Measurements from ENCODE around the gene STX1A.

The STX1A gene

DNA sequence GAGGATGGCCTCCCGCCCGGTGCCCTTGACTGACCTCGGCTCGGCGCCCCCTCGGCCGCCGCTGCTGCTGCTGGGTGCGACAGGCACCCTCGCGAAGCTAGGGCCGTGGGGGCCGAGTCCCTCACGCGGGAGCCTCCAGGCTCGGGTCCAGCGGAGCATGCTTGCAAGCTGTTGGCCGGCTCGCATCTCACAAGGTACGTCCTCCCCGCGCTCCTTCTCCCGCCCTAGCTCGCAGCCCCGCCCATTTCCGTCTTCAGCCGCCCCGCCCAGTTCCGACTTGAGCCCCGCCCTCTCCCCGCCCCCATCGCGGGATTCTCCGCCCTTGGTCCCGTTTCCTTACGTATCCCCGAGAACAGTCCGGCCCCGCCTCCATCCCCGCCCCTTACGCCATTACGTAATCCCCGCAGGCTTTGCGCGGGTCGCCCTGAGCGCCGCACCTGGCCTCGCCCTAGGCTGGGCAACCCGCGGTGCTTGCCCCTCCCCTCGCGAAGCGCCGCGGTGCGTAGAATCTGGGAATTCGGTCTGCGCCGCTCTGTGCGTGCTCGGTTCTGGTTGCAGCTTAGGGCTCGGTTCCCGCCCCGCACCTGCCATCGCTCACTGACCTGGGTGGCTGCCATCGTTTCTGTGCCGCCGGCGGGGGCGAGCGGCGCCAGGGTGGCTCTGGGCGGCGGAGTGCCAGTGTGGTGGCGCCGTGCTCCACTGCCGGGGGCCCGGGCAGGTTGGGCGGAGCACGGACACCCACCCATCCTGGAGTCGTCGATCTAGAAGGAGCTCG, 19.3 kb upstream of the STX1A start, which contains the start of gene ABHD11 (continued):
- TF ChIP-seq ZBTB48 (tag by site-specific recombination; IDR thresholded peaks at IDR 0.05) (peak; percentile 32; the same call in 1 of the 2 replicates), ZNF394 (tag by site-specific recombination; IDR thresholded peaks at IDR 0.05; ENCODE audit: borderline replicate concordance) (no peak), ZFP69B (tag by site-specific recombination; IDR thresholded peaks at IDR 0.05) (peak; percentile 2), ZNF473 (tag by site-specific recombination; IDR thresholded peaks at IDR 0.05) (no peak), ZNF433 (tag by site-specific recombination; IDR thresholded peaks at IDR 0.05; ENCODE audit: low read depth) (no peak), HOXD13 (CRISPR knock-in tag; IDR thresholded peaks at IDR 0.05; ENCODE audit: borderline replicate concordance) (no peak), ZNF658 (tag by site-specific recombination; IDR thresholded peaks at IDR 0.05) (no peak), ZNF610 (tag by site-specific recombination; IDR thresholded peaks at IDR 0.05; ENCODE audit: borderline replicate concordance) (no peak), ZNF549 (tag by site-specific recombination; IDR thresholded peaks at IDR 0.05) (no peak), ZSCAN30 (tag by site-specific recombination; IDR thresholded peaks at IDR 0.05) (0 out of 2 replicates have a peak, but pooled peaks have one; percentile 27), ZNF624 (tag by site-specific recombination; IDR thresholded peaks at IDR 0.05) (no peak), RBAK (tag by site-specific recombination; IDR thresholded peaks at IDR 0.05) (no peak), ZNF214 (tag by site-specific recombination; IDR thresholded peaks at IDR 0.05; ENCODE audit: borderline replicate concordance) (no peak), ZBTB8A (tag by site-specific recombination; IDR thresholded peaks at IDR 0.05) (peak; percentile 67), ZNF529 (tag by site-specific recombination; IDR thresholded peaks at IDR 0.05; ENCODE audit: insufficient replicate concordance) (no peak), ZNF2 (tag by site-specific recombination; IDR thresholded peaks at IDR 0.05) (peak; percentile 37), ZNF211 (tag by site-specific recombination; IDR thresholded peaks at IDR 0.05; ENCODE audit: low read depth) (no peak), ZNF148 (tag by site-specific recombination; IDR thresholded peaks at IDR 0.05; ENCODE audit: borderline replicate concordance) (no peak), ZNF426 (tag by site-specific recombination; IDR thresholded peaks at IDR 0.05) (no peak), ZNF677 (tag by site-specific recombination; IDR thresholded peaks at IDR 0.05) (no peak), SCRT1 (tag by site-specific recombination; IDR thresholded peaks at IDR 0.05; ENCODE audit: borderline replicate concordance) (no peak), ZNF280C (tag by site-specific recombination; IDR thresholded peaks at IDR 0.05) (no peak)
- TF ChIP-seq, protein P1, sequence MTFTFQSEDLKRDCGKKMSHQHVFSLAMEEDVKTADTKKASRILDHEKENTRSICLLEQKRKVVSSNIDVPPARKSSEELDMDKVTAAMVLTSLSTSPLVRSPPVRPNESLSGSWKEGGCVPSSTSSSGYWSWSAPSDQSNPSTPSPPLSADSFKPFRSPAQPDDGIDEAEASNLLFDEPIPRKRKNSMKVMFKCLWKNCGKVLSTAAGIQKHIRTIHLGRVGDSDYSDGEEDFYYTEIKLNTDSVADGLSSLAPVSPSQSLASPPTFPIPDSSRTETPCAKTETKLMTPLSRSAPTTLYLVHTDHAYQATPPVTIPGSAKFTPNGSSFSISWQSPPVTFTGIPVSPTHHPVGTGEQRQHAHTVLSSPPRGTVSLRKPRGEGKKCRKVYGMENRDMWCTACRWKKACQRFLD (tag by site-specific recombination; IDR thresholded peaks at IDR 0.05), result no peak
- TF ChIP-seq, protein P2, sequence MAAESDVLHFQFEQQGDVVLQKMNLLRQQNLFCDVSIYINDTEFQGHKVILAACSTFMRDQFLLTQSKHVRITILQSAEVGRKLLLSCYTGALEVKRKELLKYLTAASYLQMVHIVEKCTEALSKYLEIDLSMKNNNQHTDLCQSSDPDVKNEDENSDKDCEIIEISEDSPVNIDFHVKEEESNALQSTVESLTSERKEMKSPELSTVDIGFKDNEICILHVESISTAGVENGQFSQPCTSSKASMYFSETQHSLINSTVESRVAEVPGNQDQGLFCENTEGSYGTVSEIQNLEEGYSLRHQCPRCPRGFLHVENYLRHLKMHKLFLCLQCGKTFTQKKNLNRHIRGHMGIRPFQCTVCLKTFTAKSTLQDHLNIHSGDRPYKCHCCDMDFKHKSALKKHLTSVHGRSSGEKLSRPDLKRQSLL (tag by site-specific recombination; IDR thresholded peaks at IDR 0.05), result peak; percentile 50; the same call in 1 of the 2 replicates
- TF ChIP-seq, protein P3, sequence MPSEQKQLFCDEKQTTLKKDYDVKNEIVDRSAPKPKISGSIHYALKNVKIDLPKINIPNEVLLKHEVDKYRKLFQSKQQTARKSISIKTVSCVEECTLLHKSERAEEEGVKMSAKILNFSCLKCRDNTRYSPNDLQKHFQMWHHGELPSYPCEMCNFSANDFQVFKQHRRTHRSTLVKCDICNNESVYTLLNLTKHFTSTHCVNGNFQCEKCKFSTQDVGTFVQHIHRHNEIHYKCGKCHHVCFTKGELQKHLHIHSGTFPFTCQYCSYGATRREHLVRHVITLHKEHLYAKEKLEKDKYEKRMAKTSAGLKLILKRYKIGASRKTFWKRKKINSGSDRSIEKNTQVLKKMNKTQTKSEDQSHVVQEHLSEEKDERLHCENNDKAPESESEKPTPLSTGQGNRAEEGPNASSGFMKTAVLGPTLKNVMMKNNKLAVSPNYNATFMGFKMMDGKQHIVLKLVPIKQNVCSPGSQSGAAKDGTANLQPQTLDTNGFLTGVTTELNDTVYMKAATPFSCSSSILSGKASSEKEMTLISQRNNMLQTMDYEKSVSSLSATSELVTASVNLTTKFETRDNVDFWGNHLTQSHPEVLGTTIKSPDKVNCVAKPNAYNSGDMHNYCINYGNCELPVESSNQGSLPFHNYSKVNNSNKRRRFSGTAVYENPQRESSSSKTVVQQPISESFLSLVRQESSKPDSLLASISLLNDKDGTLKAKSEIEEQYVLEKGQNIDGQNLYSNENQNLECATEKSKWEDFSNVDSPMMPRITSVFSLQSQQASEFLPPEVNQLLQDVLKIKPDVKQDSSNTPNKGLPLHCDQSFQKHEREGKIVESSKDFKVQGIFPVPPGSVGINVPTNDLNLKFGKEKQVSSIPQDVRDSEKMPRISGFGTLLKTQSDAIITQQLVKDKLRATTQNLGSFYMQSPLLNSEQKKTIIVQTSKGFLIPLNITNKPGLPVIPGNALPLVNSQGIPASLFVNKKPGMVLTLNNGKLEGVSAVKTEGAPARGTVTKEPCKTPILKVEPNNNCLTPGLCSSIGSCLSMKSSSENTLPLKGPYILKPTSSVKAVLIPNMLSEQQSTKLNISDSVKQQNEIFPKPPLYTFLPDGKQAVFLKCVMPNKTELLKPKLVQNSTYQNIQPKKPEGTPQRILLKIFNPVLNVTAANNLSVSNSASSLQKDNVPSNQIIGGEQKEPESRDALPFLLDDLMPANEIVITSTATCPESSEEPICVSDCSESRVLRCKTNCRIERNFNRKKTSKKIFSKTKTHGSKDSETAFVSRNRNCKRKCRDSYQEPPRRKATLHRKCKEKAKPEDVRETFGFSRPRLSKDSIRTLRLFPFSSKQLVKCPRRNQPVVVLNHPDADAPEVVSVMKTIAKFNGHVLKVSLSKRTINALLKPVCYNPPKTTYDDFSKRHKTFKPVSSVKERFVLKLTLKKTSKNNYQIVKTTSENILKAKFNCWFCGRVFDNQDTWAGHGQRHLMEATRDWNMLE (tag by site-specific recombination; conservative IDR thresholded peaks at IDR 0.05; ENCODE audit: low read depth), result no peak
- TF ChIP-seq, protein P4, sequence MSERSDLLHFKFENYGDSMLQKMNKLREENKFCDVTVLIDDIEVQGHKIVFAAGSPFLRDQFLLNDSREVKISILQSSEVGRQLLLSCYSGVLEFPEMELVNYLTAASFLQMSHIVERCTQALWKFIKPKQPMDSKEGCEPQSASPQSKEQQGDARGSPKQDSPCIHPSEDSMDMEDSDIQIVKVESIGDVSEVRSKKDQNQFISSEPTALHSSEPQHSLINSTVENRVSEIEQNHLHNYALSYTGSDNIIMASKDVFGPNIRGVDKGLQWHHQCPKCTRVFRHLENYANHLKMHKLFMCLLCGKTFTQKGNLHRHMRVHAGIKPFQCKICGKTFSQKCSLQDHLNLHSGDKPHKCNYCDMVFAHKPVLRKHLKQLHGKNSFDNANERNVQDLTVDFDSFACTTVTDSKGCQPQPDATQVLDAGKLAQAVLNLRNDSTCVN (tag by site-specific recombination; optimal IDR thresholded peaks at IDR 0.05), result peak; percentile 88

Data from HEK293 (cell line).